Measurements from ENCODE around the gene CSPG4. TPM values are rescaled to one million over a fixed set of nuclear protein-coding genes. Genes with fewer than 3 reads are reported as not detected.

Gene CSPG4
- total and polyA plus RNA-seq, 2 of the 13 experiments (the other 11 are each of a cell fraction or from before 2014, with no cell fraction given) = 0.01 to 0.04 TPM

GRCh38 chr15:75694241-75695182 is 18.1 kb downstream of the CSPG4 start (continued):
- no peak for TF ChIP-seq PAXIP1 (CRISPR knock-in tag; conservative IDR thresholded peaks at IDR 0.05)
- TF ChIP-seq ELF4 (CRISPR knock-in tag; IDR thresholded peaks at IDR 0.05; ENCODE audit: borderline replicate concordance) = no peak
- 0 out of 2 replicates have a peak, but pooled peaks have one; percentile 18 for TF ChIP-seq RAD21 (CRISPR knock-in tag; IDR thresholded peaks at IDR 0.05)
- TF ChIP-seq THAP9 (CRISPR knock-in tag; IDR thresholded peaks at IDR 0.05; ENCODE audit: borderline replicate concordance) = no peak
- TF ChIP-seq FOSL2 (CRISPR knock-in tag; IDR thresholded peaks at IDR 0.05) = peak; percentile 19; the same call in 1 of the 2 replicates
- 0 out of 2 replicates have a peak, but pooled peaks have one; percentile 66 for TF ChIP-seq ZNF451 (CRISPR knock-in tag; IDR thresholded peaks at IDR 0.05)
- TF ChIP-seq KAT7 (CRISPR knock-in tag; IDR thresholded peaks at IDR 0.05; ENCODE audit: borderline replicate concordance) = no peak
- peak; percentile 59; the same call in 1 of the 2 replicates for TF ChIP-seq MYC (CRISPR knock-in tag; IDR thresholded peaks at IDR 0.05; ENCODE audit: borderline replicate concordance)
- TF ChIP-seq ZNF687 (CRISPR knock-in tag; IDR thresholded peaks at IDR 0.05) = peak; percentile 57
- TF ChIP-seq ATF7 (IDR thresholded peaks at IDR 0.05) = no peak
- TF ChIP-seq ATF7 (CRISPR knock-in tag; IDR thresholded peaks at IDR 0.05) = no peak
- 0 out of 2 replicates have a peak, but pooled peaks have one; percentile 18 for TF ChIP-seq ZBED4 (CRISPR knock-in tag; IDR thresholded peaks at IDR 0.05; ENCODE audit: borderline replicate concordance)
- TF ChIP-seq ZNF768 (CRISPR knock-in tag; IDR thresholded peaks at IDR 0.05) = peak; percentile 39; the same call in 1 of the 2 replicates

Data from HepG2 (cell line).